Raji (cell line): ENCODE measurements around the gene DOP1A.
A peak's percentile ranks its signal among the peaks of the same experiment; 100 is the strongest.

Experiments
- POLR2A ChIP-seq: IDR thresholded peaks from 2 replicates; pipeline ENCODE4 v1.6.1; 2011; ENCODE audit warnings: low read depth, low read length, control low read depth; ENCODE audit not compliant: insufficient read depth

DOP1A gene

GRCh38 chr6:83061190-83061589 is 6.3 kb upstream of the DOP1A start:
- no peak for TF ChIP-seq POLR2A

GRCh38 chr6:83062225-83062624 is 5.2 kb upstream of the DOP1A start:
- no peak for TF ChIP-seq POLR2A

- TF ChIP-seq POLR2A, result peak; percentile 96
Measured at GRCh38 chr6:83065511-83066192, 1.8 kb upstream of the DOP1A start, which contains the start of gene UBE3D. Gene UBE3D (minus strand): TSS chr6:83065841. CDS start chr6:83065718, 123 bp downstream.

GRCh38 chr6:83068616-83069015 is 1.1 kb downstream of the DOP1A start:
- TF ChIP-seq POLR2A, result no peak

GRCh38 chr6:83069633-83070032 is 2.2 kb downstream of the DOP1A start:
- TF ChIP-seq POLR2A, result no peak

GRCh38 chr6:83071023-83071422 is 3.6 kb downstream of the DOP1A start:
- no peak for TF ChIP-seq POLR2A

GRCh38 chr6:83071707-83072106 is 4.2 kb downstream of the DOP1A start:
- no peak for TF ChIP-seq POLR2A

GRCh38 chr6:83072726-83073125 is 5.3 kb downstream of the DOP1A start:
- TF ChIP-seq POLR2A, result no peak

GRCh38 chr6:83073615-83074014 is 6.1 kb downstream of the DOP1A start:
- no peak for TF ChIP-seq POLR2A

- no peak for TF ChIP-seq POLR2A
Measured at GRCh38 chr6:83083476-83083875, 16.0 kb downstream of the DOP1A start.

GRCh38 chr6:83086751-83087150 is 19.3 kb downstream of the DOP1A start:
- TF ChIP-seq POLR2A, result no peak

GRCh38 chr6:83092756-83093399 is 25.4 kb downstream of the DOP1A start:
- no peak for TF ChIP-seq POLR2A

GRCh38 chr6:83096791-83097190 is 29.3 kb downstream of the DOP1A start:
- no peak for TF ChIP-seq POLR2A

- TF ChIP-seq POLR2A, result no peak
Measured at GRCh38 chr6:83097204-83097603, 29.7 kb downstream of the DOP1A start.

GRCh38 chr6:83097675-83098074 is 30.2 kb downstream of the DOP1A start:
- no peak for TF ChIP-seq POLR2A

- TF ChIP-seq POLR2A, result no peak
Measured at GRCh38 chr6:83098589-83098988, 31.1 kb downstream of the DOP1A start.

- no peak for TF ChIP-seq POLR2A
Measured at GRCh38 chr6:83108378-83108777, 40.9 kb downstream of the DOP1A start.

- no peak for TF ChIP-seq POLR2A
Measured at GRCh38 chr6:83113258-83113657, 45.8 kb downstream of the DOP1A start.

GRCh38 chr6:83114164-83114563 is 46.7 kb downstream of the DOP1A start:
- TF ChIP-seq POLR2A, result no peak
